GM12874 (cell line): Measurements from ENCODE around the gene SOX1.

Source experiments
- CTCF ChIP-seq: IDR thresholded peaks from 2 replicates; pipeline ENCODE4 v1.5.1; 2011; ENCODE audit warnings: low read depth, mild to moderate bottlenecking, control low read depth, low read length, moderate library complexity; ENCODE audit not compliant: insufficient read depth

Gene SOX1

GRCh38 chr13:112074139-112074865 lies 7.4 kb downstream of the SOX1 start:
- TF ChIP-seq CTCF, result no peak

DNA sequence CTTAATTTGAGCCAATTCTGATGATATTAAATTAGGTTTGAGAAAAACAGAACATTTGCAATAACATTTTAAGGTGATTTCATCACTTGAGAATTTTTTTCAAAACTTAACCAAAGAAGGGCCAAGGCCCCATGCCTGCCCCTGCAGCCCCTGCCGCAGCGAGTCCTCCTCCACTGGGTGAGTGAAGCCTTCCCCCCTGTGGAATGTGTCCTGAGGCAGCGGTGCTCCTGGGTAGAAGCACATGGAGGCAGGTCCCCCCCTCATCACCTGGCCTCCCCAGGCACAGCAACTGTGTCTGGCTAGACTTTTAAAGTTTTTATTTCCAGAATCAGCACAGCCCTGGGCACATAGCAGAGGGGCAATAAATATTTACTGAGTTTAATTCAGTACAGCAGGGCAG lies 10.8 kb downstream of the SOX1 start:
- no peak for TF ChIP-seq CTCF

GRCh38 chr13:112078216-112078615 lies 11.3 kb downstream of the SOX1 start:
- no peak for TF ChIP-seq CTCF

- TF ChIP-seq CTCF, result no peak
Measured at GRCh38 chr13:112078879-112079531, 12.1 kb downstream of the SOX1 start.

GRCh38 chr13:112079696-112080095 lies 12.7 kb downstream of the SOX1 start:
- no peak for TF ChIP-seq CTCF

GRCh38 chr13:112083971-112084370 lies 17.0 kb downstream of the SOX1 start:
- no peak for TF ChIP-seq CTCF

DNA sequence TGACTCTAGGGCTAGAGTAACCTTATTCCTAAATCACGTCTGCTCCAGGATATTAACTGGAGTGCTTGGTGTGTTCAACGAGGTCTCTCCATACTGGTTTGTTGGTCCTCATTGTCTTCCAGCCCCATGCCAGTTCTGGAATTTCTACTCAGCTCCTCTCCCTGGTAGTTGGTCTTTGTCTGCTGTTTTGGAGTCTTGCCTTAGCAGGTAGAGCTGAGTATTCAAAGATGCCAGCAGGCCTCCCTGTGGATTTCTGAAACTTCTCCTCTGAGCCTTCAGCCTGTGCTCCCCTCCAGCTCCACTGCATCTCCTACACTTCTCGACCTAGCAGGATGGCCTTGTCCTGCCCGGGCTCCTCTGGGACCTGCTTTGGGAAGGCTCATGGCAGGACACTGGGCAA lies 25.5 kb downstream of the SOX1 start:
- TF ChIP-seq CTCF, result no peak
